ENCODE measurements around the gene SLC22A9.

Gene SLC22A9

GRCh38 chr11:63445118-63445517, 75.5 kb downstream of the SLC22A9 start:
- DNase-seq = no peak

- DNase-seq = no peak
These were observed 76.1 kb downstream of the SLC22A9 start for GRCh38 chr11:63445720-63446119.

- no peak for DNase-seq
These were observed 79.1 kb downstream of the SLC22A9 start for GRCh38 chr11:63448646-63449045.

GRCh38 chr11:63459586-63459985, 90.0 kb downstream of the SLC22A9 start:
- DNase-seq = no peak
